GM12878 (cell line): Measurements from ENCODE around the gene DYSF. TPM values are rescaled to one million over a fixed set of nuclear protein-coding genes. Genes with fewer than 3 reads are reported as not detected.

ENCODE experiments used
- ATF7 ChIP-seq: fragments of 450-650 bp; IDR thresholded peaks from 2 replicates; pipeline ENCODE4 v1.6.1; 2016; ENCODE audit warnings: low read depth, mild to moderate bottlenecking
- BHLHE40 ChIP-seq, 2 experiments: fragments of 450-650 bp in 1 of 2; IDR thresholded peaks; 2 replicates each; pipeline ENCODE4 v1.6.1; 2011 to 2017; ENCODE audit warnings: low read depth in 2 of 2, borderline replicate concordance in 1 of 2, improper control_type of control experiment in 1 of 2, low read length in 1 of 2, mild to moderate bottlenecking in 1 of 2
- MXI1 ChIP-seq: fragments of 150-350 bp; IDR thresholded peaks from 2 replicates; pipeline ENCODE4 v1.6.1; 2011; ENCODE audit warnings: low read depth, mild to moderate bottlenecking, inconsistent platforms, low read length, improper control_type of control experiment
- NFIC ChIP-seq: IDR thresholded peaks from 2 replicates; pipeline ENCODE4 v1.6.1; 2012; ENCODE audit warnings: low read depth, mild to moderate bottlenecking, inconsistent platforms, low read length, moderate library complexity
- SMARCA5 ChIP-seq: fragments of 450-650 bp; IDR thresholded peaks from 2 replicates; pipeline ENCODE4 v1.6.1; 2017; ENCODE audit warnings: mild to moderate bottlenecking
- SREBF2 ChIP-seq: IDR thresholded peaks from 2 replicates; pipeline ENCODE4 v1.6.1; 2012; ENCODE audit warnings: mild to moderate bottlenecking, low read length
- ZNF207 ChIP-seq: fragments of 450-650 bp; IDR thresholded peaks from 2 replicates; pipeline ENCODE4 v1.6.1; 2014; ENCODE audit warnings: antibody characterized with exemption, mild to moderate bottlenecking, borderline replicate concordance
- ZNF24 ChIP-seq: fragments of 450-650 bp; IDR thresholded peaks from 2 replicates; pipeline ENCODE4 v1.6.1; 2017; ENCODE audit warnings: antibody characterized with exemption, mild to moderate bottlenecking
- polyA plus RNA-seq, 11 experiments: library from polyadenylated mRNA; depleted of rRNA in 4 of 11; unstranded in 6 of 11; stranded (reverse) in 5 of 11; fragments of >200 nt; fragmentation: Nextera tagmentation in 4 of 11; fragmentation: Illumina TruSeq in 1 of 11; extraction: Ambion mirVana in 4 of 11; extraction: Trizol in 1 of 11; gene quantifications; 1 replicate in 1 of 11; 2 replicates in 10 of 11; pipeline versions ENCODE4 v1.2.1 to v1.2.3, GENCODE V29; 2011 to 2016; ENCODE audit warnings: inconsistent platforms in 2 of 11, missing spikeins in 2 of 11, low read depth in 1 of 11
- total RNA-seq, 4 experiments: library from RNA; depleted of rRNA in 3 of 4; stranded (reverse); fragments of >200 nt in 3 of 4; fragmentation: Illumina TruSeq in 1 of 4; extraction: Trizol in 1 of 4; gene quantifications; 2 replicates each; pipeline versions ENCODE4 v1.2.1 to v1.2.3, GENCODE V29; 2013 to 2021
- TF ChIP-seq, protein P1 (sequence below): fragments of 450-650 bp; IDR thresholded peaks from 2 replicates; pipeline ENCODE4 v1.6.1; 2017; ENCODE audit warnings: antibody characterized with exemption, mild to moderate bottlenecking, moderate library complexity
- TF ChIP-seq, protein P2 (sequence below): IDR thresholded peaks from 2 replicates; pipeline ENCODE4 v1.6.1; 2011; ENCODE audit warnings: borderline replicate concordance, low read depth, mild to moderate bottlenecking, moderate library complexity, mixed read lengths, low read length; ENCODE audit not compliant: insufficient read depth; ENCODE audit errors: extremely low read length
- TF ChIP-seq, protein P3 (sequence below): IDR thresholded peaks from 2 replicates; pipeline ENCODE4 v1.6.1; 2012; ENCODE audit warnings: low read depth, low read length, improper control_type of control experiment

Gene DYSF
- total and polyA plus RNA-seq, 10 of the 15 experiments (the other 5 are each of a cell fraction or from before 2014, with no cell fraction given): under 0.01 to 0.15 (median 0.03) TPM; not detected in 7

DNA sequence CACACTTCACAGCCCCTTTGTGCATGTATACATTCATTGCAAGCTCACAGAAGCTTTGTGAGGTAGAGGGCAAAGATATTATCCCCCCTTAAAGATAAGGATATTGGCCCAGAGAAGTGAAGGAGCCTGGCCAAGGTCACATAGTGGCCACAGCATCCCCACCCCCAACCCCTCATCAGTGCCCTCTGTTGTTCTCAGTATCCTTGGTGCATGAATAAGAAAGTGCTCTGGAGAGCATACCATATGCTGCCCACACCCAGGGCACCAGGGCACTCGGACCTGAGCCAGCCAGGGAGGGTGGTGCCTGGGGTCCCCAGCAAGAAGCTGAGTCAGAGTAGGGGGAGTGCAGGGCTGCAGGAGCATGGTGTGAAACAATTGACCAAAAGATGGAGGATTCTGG lies 3.3 kb downstream of the DYSF start (continued):
- TF ChIP-seq BHLHE40 (IDR thresholded peaks at IDR 0.05; ENCODE audit: borderline replicate concordance in 1 of 2, low read depth in 2 of 2, low read length in 1 of 2) (no peak), SREBF2 (no peak), MXI1 (no peak), SMARCA5 (no peak), ZNF207 (no peak), ZNF24 (no peak), NFIC (no peak), ATF7 (no peak)
- TF ChIP-seq, protein P1, sequence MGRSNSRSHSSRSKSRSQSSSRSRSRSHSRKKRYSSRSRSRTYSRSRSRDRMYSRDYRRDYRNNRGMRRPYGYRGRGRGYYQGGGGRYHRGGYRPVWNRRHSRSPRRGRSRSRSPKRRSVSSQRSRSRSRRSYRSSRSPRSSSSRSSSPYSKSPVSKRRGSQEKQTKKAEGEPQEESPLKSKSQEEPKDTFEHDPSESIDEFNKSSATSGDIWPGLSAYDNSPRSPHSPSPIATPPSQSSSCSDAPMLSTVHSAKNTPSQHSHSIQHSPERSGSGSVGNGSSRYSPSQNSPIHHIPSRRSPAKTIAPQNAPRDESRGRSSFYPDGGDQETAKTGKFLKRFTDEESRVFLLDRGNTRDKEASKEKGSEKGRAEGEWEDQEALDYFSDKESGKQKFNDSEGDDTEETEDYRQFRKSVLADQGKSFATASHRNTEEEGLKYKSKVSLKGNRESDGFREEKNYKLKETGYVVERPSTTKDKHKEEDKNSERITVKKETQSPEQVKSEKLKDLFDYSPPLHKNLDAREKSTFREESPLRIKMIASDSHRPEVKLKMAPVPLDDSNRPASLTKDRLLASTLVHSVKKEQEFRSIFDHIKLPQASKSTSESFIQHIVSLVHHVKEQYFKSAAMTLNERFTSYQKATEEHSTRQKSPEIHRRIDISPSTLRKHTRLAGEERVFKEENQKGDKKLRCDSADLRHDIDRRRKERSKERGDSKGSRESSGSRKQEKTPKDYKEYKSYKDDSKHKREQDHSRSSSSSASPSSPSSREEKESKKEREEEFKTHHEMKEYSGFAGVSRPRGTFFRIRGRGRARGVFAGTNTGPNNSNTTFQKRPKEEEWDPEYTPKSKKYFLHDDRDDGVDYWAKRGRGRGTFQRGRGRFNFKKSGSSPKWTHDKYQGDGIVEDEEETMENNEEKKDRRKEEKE: no peak
- TF ChIP-seq, protein P2, sequence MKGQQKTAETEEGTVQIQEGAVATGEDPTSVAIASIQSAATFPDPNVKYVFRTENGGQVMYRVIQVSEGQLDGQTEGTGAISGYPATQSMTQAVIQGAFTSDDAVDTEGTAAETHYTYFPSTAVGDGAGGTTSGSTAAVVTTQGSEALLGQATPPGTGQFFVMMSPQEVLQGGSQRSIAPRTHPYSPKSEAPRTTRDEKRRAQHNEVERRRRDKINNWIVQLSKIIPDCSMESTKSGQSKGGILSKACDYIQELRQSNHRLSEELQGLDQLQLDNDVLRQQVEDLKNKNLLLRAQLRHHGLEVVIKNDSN: no peak
- TF ChIP-seq, protein P3, sequence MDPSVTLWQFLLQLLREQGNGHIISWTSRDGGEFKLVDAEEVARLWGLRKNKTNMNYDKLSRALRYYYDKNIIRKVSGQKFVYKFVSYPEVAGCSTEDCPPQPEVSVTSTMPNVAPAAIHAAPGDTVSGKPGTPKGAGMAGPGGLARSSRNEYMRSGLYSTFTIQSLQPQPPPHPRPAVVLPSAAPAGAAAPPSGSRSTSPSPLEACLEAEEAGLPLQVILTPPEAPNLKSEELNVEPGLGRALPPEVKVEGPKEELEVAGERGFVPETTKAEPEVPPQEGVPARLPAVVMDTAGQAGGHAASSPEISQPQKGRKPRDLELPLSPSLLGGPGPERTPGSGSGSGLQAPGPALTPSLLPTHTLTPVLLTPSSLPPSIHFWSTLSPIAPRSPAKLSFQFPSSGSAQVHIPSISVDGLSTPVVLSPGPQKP: no peak
